AG09309 (cell line): ENCODE measurements around the gene SPPL2B.

Experiments
- DNase-seq: peaks from one replicate; pipeline ENCODE4 v3.0.0-alpha.2; 2010; ENCODE audit warnings: low read depth
- H3K4me3 ChIP-seq: 2 replicates; pipeline ENCODE4 v1.5.1; 2011; ENCODE audit warnings: mild to moderate bottlenecking, low read depth, low read length, moderate library complexity; ENCODE audit not compliant: control insufficient read depth
- TF ChIP-seq, protein P1 (sequence below): IDR thresholded peaks from 2 replicates; pipeline ENCODE4 v1.5.1; 2011; ENCODE audit warnings: mild to moderate bottlenecking, low read depth, low read length, inconsistent platforms; ENCODE audit not compliant: insufficient read depth, control insufficient read depth; ENCODE audit errors: missing control alignments

The SPPL2B gene

DNA sequence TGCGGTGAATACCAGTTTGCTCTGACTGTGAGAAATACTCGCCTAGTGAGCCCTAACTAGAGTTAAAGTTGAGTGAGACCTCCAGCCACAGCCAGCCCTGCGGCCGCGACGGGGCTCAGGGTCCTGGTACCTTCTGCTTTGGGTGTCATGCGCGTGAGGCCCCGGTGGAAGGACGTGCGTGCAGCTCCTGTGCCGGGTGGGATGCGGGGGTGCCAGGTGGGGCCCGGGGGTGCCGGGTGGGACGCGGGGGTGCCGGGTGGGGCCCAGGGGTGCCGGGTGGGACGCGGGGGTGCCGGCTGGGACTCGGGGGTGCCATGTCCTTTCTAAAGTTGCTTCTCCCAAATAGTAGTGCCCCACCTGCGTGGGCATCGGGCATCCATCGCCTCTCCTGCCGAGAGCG, 23.1 kb downstream of the SPPL2B start:
- DNase-seq: no peak
- TF ChIP-seq, protein P1, sequence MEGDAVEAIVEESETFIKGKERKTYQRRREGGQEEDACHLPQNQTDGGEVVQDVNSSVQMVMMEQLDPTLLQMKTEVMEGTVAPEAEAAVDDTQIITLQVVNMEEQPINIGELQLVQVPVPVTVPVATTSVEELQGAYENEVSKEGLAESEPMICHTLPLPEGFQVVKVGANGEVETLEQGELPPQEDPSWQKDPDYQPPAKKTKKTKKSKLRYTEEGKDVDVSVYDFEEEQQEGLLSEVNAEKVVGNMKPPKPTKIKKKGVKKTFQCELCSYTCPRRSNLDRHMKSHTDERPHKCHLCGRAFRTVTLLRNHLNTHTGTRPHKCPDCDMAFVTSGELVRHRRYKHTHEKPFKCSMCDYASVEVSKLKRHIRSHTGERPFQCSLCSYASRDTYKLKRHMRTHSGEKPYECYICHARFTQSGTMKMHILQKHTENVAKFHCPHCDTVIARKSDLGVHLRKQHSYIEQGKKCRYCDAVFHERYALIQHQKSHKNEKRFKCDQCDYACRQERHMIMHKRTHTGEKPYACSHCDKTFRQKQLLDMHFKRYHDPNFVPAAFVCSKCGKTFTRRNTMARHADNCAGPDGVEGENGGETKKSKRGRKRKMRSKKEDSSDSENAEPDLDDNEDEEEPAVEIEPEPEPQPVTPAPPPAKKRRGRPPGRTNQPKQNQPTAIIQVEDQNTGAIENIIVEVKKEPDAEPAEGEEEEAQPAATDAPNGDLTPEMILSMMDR: no peak
- no peak overlapping the region for H3K4me3 ChIP-seq

DNA sequence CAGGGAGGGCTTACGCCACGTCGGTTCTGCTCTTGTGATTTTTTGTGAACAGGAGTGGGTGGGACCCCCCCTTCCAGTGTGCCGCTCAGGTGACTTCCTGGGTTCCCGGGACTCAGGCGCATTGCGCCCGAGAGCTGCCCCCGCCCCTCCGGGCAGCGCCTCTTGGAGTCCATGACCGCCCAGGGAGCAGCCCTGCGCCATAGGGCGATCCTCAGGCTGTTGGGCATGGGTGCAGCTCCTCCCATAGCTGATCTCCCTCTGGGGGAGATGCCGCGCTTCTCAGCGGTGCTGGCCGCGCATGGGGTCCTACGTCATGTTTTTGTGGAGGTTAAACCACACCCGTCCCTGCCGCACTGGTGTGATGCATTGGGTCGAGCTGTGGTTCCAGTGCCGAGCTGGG, 23.6 kb downstream of the SPPL2B start:
- TF ChIP-seq, protein P1: no peak
- DNase-seq: no peak
- no peak overlapping the region for H3K4me3 ChIP-seq

DNA sequence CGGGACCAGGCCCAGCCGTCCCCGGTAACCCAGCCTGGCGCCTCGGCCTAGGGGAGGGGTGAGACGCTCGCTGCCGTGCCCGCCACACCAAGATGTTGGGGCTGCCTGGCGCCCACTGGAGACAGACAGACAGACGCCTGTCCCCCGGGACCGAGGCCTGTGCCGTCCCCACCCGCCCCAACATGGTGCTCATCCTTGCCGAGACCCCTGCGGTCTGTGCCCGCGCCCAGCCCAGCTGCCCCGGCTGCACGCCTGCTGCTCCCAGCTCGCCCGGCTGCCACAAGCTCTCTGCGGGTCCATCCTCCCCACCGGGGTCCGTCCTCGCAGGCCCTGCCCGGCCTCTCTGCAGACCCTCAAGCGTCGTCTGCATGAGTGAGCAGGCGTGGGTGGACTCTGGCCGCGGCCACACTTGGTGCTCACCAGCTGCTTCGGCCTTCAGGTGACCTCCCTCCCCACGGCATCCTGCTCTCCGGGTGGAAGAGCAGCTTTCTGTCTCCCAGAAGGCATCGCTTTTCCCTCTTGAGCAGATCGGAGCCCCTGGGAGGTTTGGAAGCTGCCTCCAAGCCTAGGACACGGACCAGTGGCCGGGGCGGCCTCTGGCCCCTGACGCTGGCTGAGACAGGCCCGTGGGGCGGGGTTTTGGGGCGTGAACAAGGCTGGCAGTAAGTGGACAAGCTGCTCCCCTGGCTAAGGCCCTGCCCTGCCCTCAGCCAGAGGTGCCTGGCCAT, 24.8 kb downstream of the SPPL2B start:
- DNase-seq: no peak
- TF ChIP-seq, protein P1: no peak
- no peak overlapping the region for H3K4me3 ChIP-seq

DNA sequence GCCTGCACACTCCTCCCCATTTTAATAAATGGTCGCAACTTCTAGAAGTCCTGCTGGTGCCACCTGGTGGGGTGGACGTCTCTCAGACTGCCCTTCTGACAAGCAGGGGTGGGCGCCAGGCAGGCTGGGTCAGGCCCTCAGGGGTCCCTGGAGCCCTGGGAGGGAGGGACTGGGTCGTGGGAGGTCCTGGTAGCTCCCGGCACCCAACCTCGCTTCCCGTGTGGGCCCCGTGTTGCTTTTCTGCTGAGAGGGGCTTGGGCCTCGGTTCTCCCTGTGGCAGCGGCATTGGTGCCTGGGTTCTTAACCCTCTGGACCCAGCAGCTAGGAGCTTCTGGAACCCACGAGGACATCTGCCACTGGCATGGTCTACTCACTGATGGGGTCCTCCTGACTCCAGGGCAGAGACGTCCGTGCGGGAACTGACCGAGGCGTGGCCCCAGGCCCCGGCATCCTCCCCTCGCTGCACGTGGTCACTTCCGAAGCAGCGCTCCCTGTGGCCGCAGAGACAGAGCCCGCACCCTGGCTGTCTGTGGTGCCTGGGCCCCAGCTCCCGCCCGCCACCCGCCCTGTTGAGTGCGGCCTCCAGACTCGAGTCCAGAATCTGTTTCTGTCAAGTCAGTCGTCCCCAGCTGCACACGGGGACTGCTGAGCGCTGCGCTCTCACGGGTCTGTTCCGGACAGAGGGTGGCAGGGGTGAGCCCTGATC, 25.6 kb downstream of the SPPL2B start:
- no peak overlapping the region for H3K4me3 ChIP-seq
- DNase-seq: no peak
- TF ChIP-seq, protein P1: no peak

DNA sequence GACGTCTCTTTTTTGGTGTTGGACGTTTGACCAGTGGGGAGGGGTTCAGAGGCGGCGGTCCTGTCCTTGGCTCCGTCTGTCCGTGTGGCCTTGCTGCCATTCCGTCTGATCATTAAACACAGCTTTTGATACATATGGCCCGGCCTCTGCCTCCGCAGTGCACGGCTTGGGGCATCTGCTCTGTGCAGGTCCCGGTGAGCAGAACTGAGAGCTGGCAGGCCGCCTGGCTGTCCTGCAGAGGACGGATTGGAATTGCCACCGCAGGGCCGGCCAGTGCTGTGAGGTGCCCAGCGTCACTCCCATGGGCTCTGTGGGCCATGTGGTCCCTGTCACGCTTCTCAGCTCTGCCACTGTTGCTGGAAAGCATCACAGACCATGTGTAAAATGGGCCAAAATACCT, 26.2 kb downstream of the SPPL2B start:
- TF ChIP-seq, protein P1: no peak
- DNase-seq: no peak
- no peak overlapping the region for H3K4me3 ChIP-seq

DNA sequence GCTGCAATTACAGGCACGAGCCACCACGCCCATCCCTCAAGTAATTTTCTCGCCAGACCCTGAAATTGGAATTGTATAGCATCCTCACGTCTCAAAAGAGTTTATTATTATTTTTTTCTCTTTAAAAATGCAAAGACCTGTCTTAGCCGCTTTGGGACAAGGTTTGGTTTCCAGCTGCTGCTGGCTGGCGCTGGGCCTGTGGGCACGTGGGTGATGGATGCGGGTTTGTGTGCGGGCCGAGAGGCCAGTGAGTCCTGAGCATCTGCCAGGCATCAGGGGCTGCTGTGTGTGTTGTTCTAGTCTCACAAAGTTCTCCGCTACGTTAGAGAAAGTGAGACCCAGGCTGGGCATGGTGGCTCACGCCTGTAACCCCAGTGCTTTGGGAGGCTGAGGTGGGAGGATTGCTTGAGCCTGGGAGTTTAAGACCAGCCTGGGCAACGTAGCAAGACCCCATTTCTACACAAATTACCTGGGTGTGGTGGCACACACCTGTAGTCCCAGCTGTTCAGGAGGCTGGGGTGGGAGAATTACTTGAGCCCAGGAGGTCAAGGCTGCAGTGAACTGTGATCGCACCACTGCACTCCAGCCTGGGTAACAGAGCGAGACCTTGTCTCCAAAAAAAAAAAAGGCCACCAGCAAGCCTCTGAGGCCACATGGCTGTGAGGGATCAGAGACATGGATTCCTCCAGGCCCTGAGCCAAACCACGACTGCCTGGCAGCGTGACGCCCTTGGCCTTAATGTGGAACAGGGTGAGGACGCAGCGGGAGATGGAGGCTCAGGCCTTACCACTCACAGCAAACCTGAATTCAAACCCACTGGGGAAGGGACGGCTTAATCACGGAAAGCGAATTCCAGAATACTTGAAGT, 26.9 kb downstream of the SPPL2B start:
- no peak overlapping the region for H3K4me3 ChIP-seq
- TF ChIP-seq, protein P1: no peak
- no peak for DNase-seq
